NCI-H1048 (cell line): Measurements from ENCODE around the gene ME1.
"Not testable (repeated sequence)": the region's sequence is repeated elsewhere in the genome, so short reads cannot be mapped to it uniquely, and the experiment has no call there.

Source experiments
- DNase-seq: peaks from one replicate; lab custom pipeline; 2025; lab: John Stamatoyannopoulos, UW

Gene ME1

GRCh38 chr6:83431545-83432155 lies 799 bp upstream of the ME1 start:
- no peak for DNase-seq

DNA sequence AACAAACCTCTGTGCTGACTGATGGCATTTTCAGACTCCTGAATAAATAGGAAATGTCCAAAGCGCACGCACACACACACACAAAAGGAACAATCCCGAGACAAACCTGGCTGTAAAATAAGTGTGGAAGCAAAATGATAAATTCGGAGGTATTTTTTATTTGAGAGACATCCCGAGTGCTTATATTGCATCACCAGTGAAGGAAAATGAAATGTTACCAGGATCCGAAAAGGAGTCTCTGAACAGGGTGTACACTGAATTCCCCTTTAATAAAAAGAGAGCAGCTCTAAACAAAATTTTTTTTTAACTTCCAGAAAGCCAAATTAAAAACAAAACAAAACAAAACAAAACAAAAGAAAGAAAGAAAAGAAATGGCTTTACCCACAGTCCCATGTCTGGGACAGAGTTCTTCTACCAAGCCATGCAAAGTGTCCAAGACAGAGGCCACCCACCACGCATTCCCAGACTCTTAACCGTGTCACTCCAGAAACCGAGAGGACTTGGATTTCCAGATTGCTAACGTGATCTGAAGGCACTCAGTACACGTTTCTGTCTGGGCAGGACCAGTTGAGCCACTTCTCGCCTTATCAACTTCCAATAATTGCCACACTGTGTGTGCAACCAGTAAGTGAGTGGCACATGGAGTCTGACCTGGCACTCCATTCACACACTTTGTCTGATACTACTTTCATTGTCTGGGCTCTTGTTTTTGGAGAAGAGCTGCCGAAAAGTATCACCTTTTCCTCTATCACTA lies 817 bp downstream of the ME1 start:
- DNase-seq = no peak

- no peak for DNase-seq
Observed at GRCh38 chr6:83429269-83429668, 1.6 kb downstream of the ME1 start.

- DNase-seq = no peak
Observed at GRCh38 chr6:83424392-83425018, 6.3 kb downstream of the ME1 start.

DNA sequence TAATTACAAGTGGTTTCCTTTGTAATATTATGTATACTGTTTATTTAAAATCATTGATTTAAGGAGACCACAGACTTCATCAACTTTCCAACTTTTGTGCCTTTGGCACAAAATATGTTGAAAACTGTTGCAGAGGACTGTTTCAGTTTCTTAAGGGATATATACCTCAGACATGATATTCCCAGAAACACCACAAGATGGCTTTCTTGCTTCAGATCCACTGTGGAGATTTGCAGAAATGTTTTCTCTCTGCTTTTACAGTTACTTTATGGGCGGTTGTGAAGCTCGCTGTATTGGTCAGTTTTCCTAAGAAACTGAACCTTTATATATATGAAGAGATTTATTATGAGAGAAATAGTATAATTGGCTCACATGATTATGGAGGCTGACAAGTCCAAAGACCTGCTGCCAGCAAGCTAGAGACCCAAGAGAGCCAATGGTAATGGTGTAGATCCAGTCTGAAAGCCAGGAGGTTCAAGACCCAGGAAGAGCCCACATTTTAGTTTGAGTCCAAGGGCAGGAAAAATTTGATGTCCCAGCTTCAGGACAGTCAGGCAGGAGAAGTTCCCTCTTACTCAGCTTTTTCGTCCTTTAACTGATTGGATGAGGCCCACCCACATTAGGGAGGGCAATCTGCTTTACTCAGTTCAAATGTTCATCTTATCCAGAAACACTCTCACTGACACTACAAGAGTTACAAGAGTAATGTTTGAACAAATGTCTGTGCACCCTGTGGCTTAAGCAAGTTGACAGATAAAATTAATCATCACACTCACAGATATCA lies 12.8 kb downstream of the ME1 start:
- no peak for DNase-seq

DNA sequence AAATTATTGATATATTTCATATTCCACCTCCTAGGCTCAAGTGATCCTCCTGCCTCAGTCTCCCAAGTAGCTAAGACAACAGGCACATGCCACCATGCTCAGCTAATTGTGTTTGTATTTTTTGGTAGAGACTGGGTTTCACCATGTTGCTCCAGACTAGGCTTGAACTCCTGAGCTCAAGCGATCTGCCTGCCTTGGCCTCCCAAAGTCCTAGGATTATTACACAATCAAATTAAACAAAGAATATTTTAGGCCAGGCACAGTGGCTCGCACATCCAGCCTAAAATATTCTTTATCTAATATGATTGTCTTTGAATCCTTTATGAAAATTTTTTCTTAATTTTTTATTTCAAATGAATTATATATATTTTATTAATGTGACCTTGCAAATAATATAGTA lies 17.8 kb downstream of the ME1 start:
- no peak for DNase-seq

- DNase-seq = no peak
Observed at GRCh38 chr6:83411731-83412130, 19.1 kb downstream of the ME1 start.

DNA sequence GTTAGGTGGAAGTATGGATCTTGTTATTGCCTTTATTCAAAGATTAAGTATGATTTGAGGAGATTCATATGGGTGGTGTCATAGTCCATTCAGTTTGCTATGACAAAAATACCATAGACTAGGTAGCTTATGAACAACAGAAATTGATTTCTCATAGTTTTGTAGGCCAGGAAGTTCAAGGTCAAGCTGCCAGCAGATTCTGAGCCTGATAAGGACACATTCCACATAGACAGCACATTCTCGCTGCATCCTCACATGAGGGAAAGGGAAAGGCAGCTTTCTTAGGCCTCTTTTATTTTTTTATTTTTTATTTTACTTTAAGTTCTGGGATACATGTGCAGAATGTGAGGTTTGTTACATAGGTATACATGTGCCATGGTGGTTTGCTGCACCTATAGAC lies 27.7 kb downstream of the ME1 start:
- DNase-seq = no peak

DNA sequence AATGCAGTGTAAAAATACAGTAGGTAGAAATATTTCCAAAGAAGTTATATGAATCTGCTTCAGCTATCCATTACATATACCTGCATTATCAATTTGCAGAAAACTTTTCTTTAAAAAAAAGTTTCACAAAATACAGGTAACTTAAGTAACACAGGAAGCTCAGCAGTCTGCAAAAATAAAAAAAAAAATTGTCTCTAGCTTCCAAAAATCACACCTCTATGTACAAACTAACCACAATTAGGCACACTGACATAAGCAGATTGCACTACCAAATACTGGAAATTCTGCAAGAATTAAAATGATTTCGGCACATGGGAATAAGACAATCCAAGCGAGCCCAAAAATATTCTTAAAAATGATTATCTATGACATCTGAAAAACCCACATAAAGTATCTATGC lies 41.2 kb downstream of the ME1 start:
- no peak for DNase-seq

- no peak for DNase-seq
Observed at GRCh38 chr6:83385473-83385872, 45.4 kb downstream of the ME1 start.

- no peak for DNase-seq
Observed at GRCh38 chr6:83384751-83385150, 46.1 kb downstream of the ME1 start.

- no peak for DNase-seq
Observed at GRCh38 chr6:83381949-83382348, 48.9 kb downstream of the ME1 start.

GRCh38 chr6:83378621-83379388 lies 52.0 kb downstream of the ME1 start:
- no peak for DNase-seq

GRCh38 chr6:83371423-83371822 lies 59.4 kb downstream of the ME1 start:
- DNase-seq = no peak

- DNase-seq = no peak
Observed at GRCh38 chr6:83370567-83370966, 60.3 kb downstream of the ME1 start.

DNA sequence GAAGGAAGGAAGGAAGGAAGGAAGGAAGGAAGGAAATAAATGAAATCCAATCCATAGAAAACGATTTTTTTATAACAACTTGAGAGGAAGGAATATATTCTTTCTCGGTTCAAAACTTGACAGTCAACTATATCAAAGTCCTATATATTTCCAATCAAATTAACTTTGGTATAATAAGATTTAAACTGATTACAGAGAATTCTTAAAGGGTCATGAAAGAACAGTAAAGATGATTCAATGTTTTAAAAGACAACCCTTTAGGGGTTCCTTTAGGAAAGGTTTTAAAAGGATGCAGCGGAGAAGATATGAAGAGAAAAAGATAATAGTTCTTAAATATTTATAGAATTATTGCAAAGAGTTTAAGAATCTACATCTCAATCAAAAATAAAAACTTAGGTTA lies 61.2 kb downstream of the ME1 start:
- no peak for DNase-seq

DNA sequence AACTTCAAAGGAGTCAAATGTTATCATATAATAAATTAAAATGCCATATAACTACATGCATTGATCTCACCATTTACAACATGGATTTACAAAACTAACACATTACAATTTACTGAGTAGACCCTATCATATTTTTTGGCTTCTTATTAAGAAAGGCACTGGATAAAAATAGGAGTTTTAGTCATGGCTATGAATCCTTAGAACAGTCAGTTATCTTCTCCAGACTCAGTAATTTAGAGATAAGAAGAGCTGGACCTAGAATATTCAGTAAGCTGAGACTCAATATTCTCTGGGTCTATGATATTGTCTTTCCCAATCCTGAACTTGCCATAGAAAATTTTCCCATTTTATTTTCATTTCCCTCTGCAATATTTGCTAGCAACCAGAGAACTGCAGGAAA lies 62.3 kb downstream of the ME1 start:
- DNase-seq = no peak

GRCh38 chr6:83367104-83367503 lies 63.7 kb downstream of the ME1 start:
- no peak for DNase-seq

- DNase-seq = no peak
Observed at GRCh38 chr6:83365931-83366330, 64.9 kb downstream of the ME1 start.

GRCh38 chr6:83362349-83362748 lies 68.5 kb downstream of the ME1 start:
- DNase-seq = not testable (repeated sequence)

DNA sequence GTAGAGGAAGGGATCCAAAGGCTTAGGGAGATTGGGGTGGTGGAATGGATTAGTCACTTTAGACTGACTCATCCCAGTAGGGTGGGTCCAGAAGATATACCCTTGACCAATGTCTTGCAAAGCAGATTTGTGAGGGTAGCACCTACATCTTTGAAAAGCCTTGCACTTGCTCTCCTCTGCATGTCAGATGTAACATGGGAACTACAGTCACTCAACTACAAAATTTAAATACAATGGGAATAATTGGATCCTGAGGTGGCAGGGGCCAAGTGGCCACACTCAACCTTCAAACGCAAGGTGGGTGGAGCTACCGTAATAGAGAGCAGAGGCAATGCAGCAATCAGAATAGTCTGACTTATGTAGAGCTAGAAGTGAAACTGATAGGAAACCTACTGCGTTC lies 71.2 kb downstream of the ME1 start:
- no peak for DNase-seq

GRCh38 chr6:83354747-83355146 lies 76.1 kb downstream of the ME1 start:
- no peak for DNase-seq
